ENCODE data around the gene MSH5.
A peak's percentile ranks its signal among the peaks of the same experiment; 100 is the strongest.
"Not testable (repeated sequence)": the region's sequence is repeated elsewhere in the genome, so short reads cannot be mapped to it uniquely, and the experiment has no call there.

MSH5 gene

DNA sequence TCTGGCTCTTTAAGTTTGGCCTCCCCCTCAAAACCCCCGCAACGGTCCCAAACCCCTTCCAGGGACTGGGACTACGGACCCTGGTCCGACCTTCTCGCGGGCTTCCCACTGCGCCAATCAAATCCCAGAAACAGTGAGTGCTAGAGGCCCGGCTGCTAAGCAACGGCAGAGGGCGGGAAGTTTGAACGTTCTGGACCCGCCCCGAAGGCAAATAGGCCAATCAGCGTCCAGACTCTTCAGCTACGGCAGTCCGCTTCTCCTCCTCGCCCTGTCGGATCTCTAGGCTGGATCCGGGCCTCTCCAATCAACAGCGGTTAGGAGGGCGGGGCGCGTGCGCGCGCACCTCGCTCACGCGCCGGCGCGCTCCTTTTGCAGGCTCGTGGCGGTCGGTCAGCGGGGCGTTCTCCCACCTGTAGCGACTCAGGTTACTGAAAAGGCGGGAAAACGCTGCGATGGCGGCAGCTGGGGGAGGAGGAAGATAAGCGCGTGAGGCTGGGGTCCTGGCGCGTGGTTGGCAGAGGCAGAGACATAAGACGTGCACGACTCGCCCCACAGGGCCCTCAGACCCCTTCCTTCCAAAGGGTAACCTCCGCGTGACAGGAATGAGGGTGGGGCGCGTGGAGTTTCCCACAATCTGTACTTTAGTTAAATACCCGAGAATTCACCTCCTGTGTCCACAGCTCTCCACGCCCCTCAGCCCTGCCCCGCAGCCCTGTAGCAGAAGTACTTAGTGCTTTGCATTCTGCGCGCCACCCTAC is at the start of gene MSH5:
MSH5 (plus strand) TSS at position 367 of the 758 bp plus-strand sequence. CDS start 462 bp downstream, outside the sequence.
- peak; percentile 98 for DNase-seq (ENCODE audit: low spot score)

GRCh38 chr6:31690231-31691077 is 49.4 kb upstream of the MSH5 start:
- DNase-seq (ENCODE audit: low spot score) = peak; percentile 27

DNA sequence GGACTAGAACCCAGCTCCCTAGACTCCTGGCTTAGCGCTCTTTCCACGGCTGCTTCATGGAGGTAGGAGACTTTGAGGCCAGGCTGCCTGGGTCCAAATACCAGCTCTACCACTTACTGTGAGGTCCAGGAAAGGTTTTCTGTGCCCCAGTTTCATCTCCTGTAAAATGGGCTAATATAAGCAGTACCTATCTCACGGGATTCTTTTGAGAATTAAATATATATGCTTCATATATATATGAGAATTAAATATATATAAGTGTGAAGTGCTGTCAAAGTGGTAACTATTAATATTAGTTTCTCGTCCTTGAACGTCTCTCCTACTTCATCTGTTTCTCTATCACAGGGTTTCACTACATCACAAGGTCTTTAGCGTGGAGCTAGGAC is 48.7 kb upstream of the MSH5 start:
- no peak for DNase-seq (ENCODE audit: low spot score)

DNA sequence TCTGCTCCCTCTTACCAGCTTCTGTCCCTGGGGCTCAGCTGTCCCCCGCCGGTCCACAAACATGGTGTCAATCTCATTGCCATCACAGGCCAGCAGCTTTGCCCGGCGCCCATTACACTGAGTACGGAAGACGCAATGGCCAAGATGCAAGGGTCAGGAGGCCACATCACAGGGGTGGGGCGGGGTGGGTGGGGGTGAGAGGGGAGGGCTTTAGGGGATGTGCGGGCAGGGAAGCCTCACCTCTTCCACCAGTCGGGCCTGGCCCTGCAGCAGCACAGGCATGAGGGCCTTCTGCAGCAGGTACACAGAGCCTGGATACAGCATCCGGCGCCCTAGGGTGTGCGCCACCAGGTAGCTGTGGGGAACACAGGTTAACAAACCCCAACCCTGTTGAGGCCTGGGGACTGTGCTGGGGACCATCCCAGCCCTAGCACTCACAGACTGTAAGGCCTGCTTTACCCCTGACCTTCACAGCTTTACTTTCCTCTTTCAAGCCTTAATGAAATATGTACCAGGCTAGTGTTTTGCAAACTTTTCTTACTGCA is 48.2 kb upstream of the MSH5 start:
- DNase-seq (ENCODE audit: low spot score) = no peak

DNA sequence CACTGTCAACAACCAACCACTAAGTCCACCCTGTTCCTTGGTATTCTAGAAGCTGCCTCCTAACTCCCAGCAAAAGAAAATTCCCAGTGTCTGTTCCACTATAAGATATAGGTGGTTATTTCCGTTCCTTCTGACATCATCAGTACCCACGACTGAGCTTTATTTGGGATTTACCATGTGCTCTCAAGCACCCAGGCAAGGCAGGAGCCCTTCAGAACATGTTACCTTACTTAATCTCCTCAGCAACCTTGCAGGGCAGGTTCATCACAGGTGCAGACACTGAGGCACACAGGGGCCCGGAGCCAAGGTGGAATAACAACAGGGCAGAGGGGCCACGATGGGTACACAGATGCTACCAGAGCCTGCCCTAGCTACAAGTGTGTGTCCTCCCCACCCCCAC is 47.5 kb upstream of the MSH5 start:
- no peak for DNase-seq (ENCODE audit: low spot score)

DNA sequence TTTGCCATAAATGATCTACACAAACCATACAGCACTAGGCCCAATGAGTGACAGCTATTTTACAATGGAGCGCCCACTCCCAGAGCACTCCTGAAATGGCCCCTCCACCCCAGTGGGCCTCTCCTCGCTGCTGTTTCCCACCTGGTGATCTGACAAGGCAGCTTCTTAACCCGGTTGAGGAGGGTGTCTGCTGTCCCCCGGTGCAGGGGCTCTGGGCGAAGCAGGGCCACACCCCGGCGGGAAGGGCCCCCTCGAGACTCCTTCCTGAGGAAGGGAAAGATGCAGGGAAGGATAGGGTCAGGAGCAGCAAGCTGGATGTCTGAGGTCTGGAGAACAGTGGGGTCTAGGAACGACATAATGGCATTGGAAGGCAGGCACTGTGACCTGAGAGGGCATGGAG is 46.9 kb upstream of the MSH5 start:
- no peak for DNase-seq (ENCODE audit: low spot score)

DNA sequence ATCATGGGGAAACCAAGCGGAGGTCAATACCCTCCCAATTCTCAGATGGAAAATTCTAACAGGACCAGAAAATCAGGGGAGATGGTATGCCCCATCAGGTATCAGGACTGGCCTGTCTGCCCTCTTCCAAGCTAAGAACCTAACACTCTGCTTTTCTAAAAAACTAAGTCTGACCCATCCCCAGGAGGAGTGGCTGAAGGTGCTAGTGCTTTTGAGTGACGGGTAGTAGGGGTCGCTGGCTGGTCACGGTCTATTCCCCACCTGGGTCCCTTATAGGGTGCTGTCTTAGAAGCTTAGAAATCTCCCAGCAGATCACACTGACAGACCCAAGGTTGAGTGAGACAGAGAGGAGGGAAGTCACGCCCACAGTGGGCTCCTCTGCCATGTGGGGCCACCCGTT is 46.3 kb upstream of the MSH5 start:
- DNase-seq (ENCODE audit: low spot score) = no peak

DNA sequence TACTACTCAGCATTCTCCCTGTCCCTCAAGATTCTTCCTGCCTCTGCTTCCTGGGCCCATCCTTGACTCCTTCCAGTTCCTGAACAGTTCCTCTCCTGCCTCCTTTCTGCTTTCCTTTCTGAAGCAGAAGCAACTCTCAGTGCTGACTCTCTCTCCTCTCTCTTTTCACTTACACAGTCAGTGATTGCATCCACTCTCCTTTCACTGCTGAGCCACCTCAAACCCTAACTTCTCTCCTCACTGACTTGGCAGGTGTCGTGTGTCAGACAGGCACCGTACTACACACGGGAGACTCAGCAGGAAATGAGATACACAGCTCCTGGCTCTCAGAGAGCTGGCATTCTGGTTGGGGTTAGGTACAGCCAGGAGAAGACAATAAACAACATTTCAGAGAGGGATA is 42.2 kb upstream of the MSH5 start:
- no peak for DNase-seq (ENCODE audit: low spot score)

DNA sequence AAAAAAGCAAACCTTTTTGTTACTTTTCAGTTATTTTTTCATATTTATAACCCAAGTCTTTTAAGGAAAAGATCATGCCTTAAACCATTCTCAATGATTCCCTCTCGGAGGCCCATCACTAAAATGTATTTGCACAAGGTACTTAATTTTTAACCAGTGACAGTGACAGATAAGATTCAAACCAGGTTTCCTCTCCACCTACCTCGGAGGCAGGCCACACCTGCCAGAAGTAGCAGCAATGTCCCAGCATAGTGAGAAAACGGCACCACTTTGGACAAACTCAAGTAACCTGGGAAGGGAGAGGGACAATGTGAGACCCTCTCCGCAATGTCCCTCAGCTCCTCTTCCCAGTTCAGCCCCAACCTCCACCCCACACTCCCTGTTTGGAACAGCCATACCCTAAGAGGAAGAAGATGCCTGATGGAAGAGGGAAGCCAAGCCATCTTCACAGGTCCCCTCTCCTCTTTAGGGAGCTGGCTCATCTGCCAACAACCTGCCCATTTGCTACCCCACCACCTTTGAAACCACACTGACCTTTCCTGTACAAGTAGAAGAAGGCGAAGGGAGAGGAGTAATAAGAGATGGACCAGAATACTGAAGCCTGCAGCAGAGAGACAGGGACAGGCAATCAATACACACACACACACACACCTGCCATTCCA is 38.9 kb upstream of the MSH5 start:
- no peak for DNase-seq (ENCODE audit: low spot score)

- peak; percentile 73 for DNase-seq (ENCODE audit: low spot score)
Measured at GRCh38 chr6:31701666-31702404, 38.0 kb upstream of the MSH5 start.

- no peak for DNase-seq (ENCODE audit: low spot score)
Measured at GRCh38 chr6:31702405-31702818, 37.4 kb upstream of the MSH5 start.

DNA sequence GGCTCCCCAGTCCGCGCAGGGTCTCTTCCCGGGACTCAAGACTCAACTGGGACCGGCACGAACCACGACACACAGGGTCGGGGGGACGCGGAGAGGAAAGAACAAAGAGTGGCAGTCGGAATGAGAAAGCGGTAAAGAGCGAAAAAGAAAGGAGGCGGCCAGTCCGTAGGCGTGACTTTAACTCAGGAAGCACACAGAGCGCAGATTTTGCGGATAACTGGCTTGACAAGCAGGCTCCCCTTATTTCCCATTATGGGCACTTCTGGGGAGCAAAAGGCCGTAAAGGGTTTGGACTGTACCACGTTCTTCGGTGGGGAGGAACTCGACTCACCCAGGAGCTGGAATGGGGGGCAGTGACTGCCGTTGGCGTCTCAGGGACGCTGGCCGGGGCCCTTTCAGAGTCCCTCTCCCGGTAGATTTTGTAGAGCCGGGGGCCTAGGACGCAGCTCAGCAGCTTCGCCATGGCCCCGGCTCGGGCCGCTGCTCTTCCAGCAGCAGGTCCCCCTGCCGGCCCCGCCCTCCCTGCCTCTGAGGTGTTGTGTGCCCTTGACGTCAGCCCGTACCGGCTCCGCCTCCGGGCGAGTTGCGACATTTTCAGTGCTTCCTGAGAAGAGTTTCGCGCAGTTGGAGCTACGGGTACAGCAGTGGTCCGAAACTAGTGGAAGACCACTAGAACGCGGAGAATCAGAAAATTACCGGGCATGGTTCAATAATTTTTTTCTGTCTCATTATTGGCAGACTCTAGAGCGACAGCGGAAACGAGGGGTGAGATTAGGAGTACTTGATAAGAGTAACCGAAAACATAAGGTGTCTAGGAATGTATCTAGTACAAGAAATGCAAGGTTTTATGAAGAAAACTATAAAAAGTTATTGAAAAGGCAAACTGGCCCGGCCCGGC is 36.7 kb upstream of the MSH5 start, which contains the start of gene ABHD16A:
ABHD16A (minus strand) TSS at position 506 of the 898 bp plus-strand sequence; CDS start at position 463, 43 bp downstream.
- peak; percentile 96 for DNase-seq (ENCODE audit: low spot score)

DNA sequence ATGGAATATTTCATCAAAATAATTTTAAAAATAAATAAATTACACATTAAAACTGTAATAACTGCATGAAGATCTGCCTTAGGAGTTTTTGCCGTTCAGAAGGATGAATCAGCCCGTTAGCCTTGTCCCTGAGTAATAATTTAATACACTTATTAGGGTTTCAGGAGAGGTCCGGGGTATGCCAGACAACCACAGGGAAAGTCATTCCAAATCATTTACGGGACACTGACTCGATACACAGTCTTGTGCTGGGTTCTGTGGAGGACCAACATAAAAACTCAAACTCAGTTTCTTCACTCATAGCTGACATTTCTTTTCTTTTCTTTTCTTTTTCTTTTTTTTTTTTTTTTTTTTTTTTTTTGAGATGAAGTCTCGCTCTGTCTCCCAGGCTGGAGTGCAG is 33.9 kb upstream of the MSH5 start:
- DNase-seq (ENCODE audit: low spot score) = no peak

GRCh38 chr6:31706599-31706998 is 33.2 kb upstream of the MSH5 start, which contains the start of gene LY6G6F:
Gene LY6G6F, plus strand, starts transcription at chr6:31706866. Its CDS starts 41 bp downstream, at chr6:31706907.
- DNase-seq (ENCODE audit: low spot score) = no peak

- no peak for DNase-seq (ENCODE audit: low spot score)
Measured at GRCh38 chr6:31707701-31708100, 32.1 kb upstream of the MSH5 start.

- DNase-seq (ENCODE audit: low spot score) = no peak
Measured at GRCh38 chr6:31708224-31708623, 31.6 kb upstream of the MSH5 start.

GRCh38 chr6:31709157-31709556 is 30.6 kb upstream of the MSH5 start:
- not testable (repeated sequence) for DNase-seq (ENCODE audit: low spot score)

DNA sequence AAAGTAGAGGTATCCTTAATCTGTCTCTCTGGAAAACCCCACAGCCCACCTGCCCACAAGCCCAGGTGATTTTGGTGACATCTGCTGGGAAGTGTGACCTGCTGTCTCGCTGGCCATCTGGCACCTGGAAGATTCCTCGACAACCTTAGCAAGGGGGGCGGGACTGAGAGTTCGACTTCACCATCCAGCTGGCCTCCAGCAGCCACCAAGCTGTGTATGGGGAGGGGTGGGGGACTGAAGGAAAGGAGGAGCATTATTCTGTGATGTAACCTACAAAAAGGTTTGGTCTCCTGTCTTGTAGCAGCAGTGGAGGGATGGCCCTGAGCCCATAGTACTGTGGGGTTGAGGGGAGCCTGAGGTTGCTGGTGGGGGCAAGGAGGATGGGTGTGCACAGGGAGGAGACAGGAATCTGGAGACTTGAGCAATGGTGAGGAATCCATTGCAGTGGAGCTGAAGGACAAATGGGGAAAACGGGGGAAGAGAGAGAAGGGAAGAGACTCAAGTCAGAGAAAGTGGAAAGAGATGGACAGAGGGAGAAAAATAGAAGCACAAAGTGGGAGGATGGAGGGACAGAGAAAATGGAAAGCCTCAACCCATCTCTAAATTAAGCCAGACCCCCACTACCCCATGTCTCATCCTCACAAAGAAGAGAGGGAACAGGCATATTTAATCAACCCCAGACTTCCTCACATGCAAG is 29.1 kb upstream of the MSH5 start:
- no peak for DNase-seq (ENCODE audit: low spot score)

- DNase-seq (ENCODE audit: low spot score) = peak; percentile 59
Measured at GRCh38 chr6:31711233-31711632, 28.6 kb upstream of the MSH5 start.

GRCh38 chr6:31712296-31712695 is 27.5 kb upstream of the MSH5 start:
- DNase-seq (ENCODE audit: low spot score) = no peak
